MCF 10A (cell line): ENCODE data around the gene FAM50A. TPM values are rescaled to one million over a fixed set of nuclear protein-coding genes. Genes with fewer than 3 reads are reported as not detected.

Source experiments
- BruUV-seq: library from RNA; stranded (reverse); fragments of 400-500 nt; replicated peaks from 2 replicates; lab custom pipeline; 2021; lab: Mats Ljungman, UMichigan
- CTCF ChIA-PET: fragments of 300-600 bp; sonication (Branson Sonifier 250); formaldehyde crosslinking; extraction: SDS; loops from one replicate; lab custom pipeline; 2021; ENCODE audit warnings: antibody characterized with exemption, inconsistent platforms; lab: Yijun Ruan, JAX
- POLR2A ChIA-PET: fragments of 300-600, 350-650 bp; sonication (Branson Sonifier 250); formaldehyde crosslinking; extraction: SDS; loops from one replicate; lab custom pipeline; 2020; ENCODE audit warnings: antibody characterized with exemption, inconsistent platforms; lab: Yijun Ruan, JAX
- DNase-seq: peaks from one replicate; pipeline ENCODE4 v3.0.0-alpha.2; 2018; ENCODE audit not compliant: unreplicated experiment
- H3K27ac Mint-ChIP-seq: one replicate; pipeline ENCODE4 v1.8.0; 2022; ENCODE audit warnings: mild to moderate bottlenecking, low read depth, mixed read lengths; ENCODE audit not compliant: unreplicated experiment
- H3K27me3 Mint-ChIP-seq: one replicate; pipeline ENCODE4 v1.8.0; 2022; ENCODE audit warnings: mixed read lengths; ENCODE audit not compliant: insufficient read depth, unreplicated experiment
- H3K36me3 Mint-ChIP-seq: one replicate; pipeline ENCODE4 v1.8.0; 2022; ENCODE audit warnings: mild to moderate bottlenecking, moderate library complexity, mixed read lengths; ENCODE audit not compliant: insufficient read depth, unreplicated experiment
- H3K4me1 Mint-ChIP-seq: one replicate; pipeline ENCODE4 v1.8.0; 2022; ENCODE audit warnings: mixed read lengths; ENCODE audit not compliant: insufficient read depth, unreplicated experiment
- H3K4me3 Mint-ChIP-seq: one replicate; pipeline ENCODE4 v1.8.0; 2022; ENCODE audit warnings: mild to moderate bottlenecking, moderate library complexity, mixed read lengths; ENCODE audit not compliant: unreplicated experiment
- H3K9me3 Mint-ChIP-seq: one replicate; pipeline ENCODE4 v1.8.0; 2022; ENCODE audit warnings: mixed read lengths; ENCODE audit not compliant: unreplicated experiment
- CTCF ChIP-seq: fragments of 200-600 bp; IDR thresholded peaks from one replicate; pipeline ENCODE4 v1.8.0; 2022; ENCODE audit warnings: antibody characterized with exemption, mild to moderate bottlenecking; ENCODE audit not compliant: unreplicated experiment
- intact Hi-C: fragments of 100-400 bp; cut with micrococcal nuclease; formaldehyde crosslinking; loops from 2 replicates; pipeline ENCODE4 v1.14.1; 2022
- total RNA-seq: library from RNA; stranded (reverse); gene quantifications from 2 replicates; pipeline ENCODE4 v1.2.3, GENCODE V29; 2022

The FAM50A gene
- total RNA-seq, 1 experiment from 2014 or later = 62.1 TPM

GRCh38 chrX:154469880-154470279 lies 25.9 kb downstream of the FAM50A start:
- intact Hi-C loops = no loop called here
- POLR2A ChIA-PET = interaction anchor here (1.4 kb wide), 1 partner anchor 8 kb away, joined by 3 read pairs; no protein-coding TSS in a partner anchor
- no peaks in the 10 kb centered on the region for H3K4me1 Mint-ChIP-seq
- H3K4me3 Mint-ChIP-seq = no peak overlapping the region
- no peak for TF ChIP-seq CTCF
- no TSS peak for BruUV-seq
- H3K27me3 Mint-ChIP-seq = peaks cover 13% of the 10 kb centered on the region
- H3K27ac Mint-ChIP-seq = no peak overlapping the region
- DNase-seq = no peak
- H3K36me3 Mint-ChIP-seq = peaks cover 35% of the 10 kb centered on the region
- H3K9me3 Mint-ChIP-seq = no peaks in the 10 kb centered on the region
- CTCF ChIA-PET = interaction anchor here (0.7 kb wide), 1 partner anchor 59 kb away, joined by 3 read pairs; no protein-coding TSS in a partner anchor

- Mint-ChIP-seq H3K4me3 (no peak overlapping the region), H3K27ac (no peak overlapping the region), H3K36me3 (peaks cover 38% of the 10 kb centered on the region), H3K9me3 (no peaks in the 10 kb centered on the region), H3K4me1 (no peaks in the 10 kb centered on the region), H3K27me3 (peaks cover 13% of the 10 kb centered on the region)
- intact Hi-C loops = no loop called here
- ChIA-PET POLR2A (no interaction called here), CTCF (no interaction called here)
- BruUV-seq = no TSS peak
- no peak for TF ChIP-seq CTCF
- no peak for DNase-seq
These were observed 26.5 kb downstream of the FAM50A start for GRCh38 chrX:154470434-154470833.

GRCh38 chrX:154470914-154471568 lies 27.1 kb downstream of the FAM50A start:
- no peaks in the 10 kb centered on the region for H3K9me3 Mint-ChIP-seq
- POLR2A ChIA-PET = no interaction called here
- no peak overlapping the region for H3K27ac Mint-ChIP-seq
- H3K4me3 Mint-ChIP-seq = no peak overlapping the region
- peaks cover 35% of the 10 kb centered on the region for H3K36me3 Mint-ChIP-seq
- CTCF ChIA-PET = no interaction called here
- intact Hi-C loops = no loop called here
- no TSS peak for BruUV-seq
- DNase-seq = no peak
- no peak for TF ChIP-seq CTCF
- H3K27me3 Mint-ChIP-seq = peaks cover 13% of the 10 kb centered on the region
- H3K4me1 Mint-ChIP-seq = no peaks in the 10 kb centered on the region

GRCh38 chrX:154471839-154472684 lies 28.1 kb downstream of the FAM50A start:
- TF ChIP-seq CTCF = no peak
- Mint-ChIP-seq H3K4me1 (no peaks in the 10 kb centered on the region), H3K27ac (no peak overlapping the region), H3K9me3 (no peaks in the 10 kb centered on the region), H3K36me3 (peaks cover 35% of the 10 kb centered on the region), H3K4me3 (no peak overlapping the region), H3K27me3 (peaks cover 13% of the 10 kb centered on the region)
- no peak for DNase-seq
- BruUV-seq = no TSS peak
- intact Hi-C loops = no loop called here
- CTCF ChIA-PET = interaction anchor here (0.8 kb wide), 1 partner anchor 115 kb away, joined by 3 read pairs; no protein-coding TSS in a partner anchor
- POLR2A ChIA-PET = no interaction called here
